ENCODE measurements around the gene VSIG10. TPM values are rescaled to one million over a fixed set of nuclear protein-coding genes. Genes with fewer than 3 reads are reported as not detected.

The VSIG10 gene
- total and polyA plus RNA-seq, 2 of the 13 experiments (the other 11 are each of a cell fraction or from before 2014, with no cell fraction given): 25.6 to 42.5 TPM

GRCh38 chr12:118058881-118059280 is 44.9 kb downstream of the VSIG10 start (continued):
- no peak for TF ChIP-seq ZBTB40 (IDR thresholded peaks at IDR 0.05)
- no peak for TF ChIP-seq ZBTB40 (CRISPR knock-in tag; IDR thresholded peaks at IDR 0.05)

- Histone ChIP-seq H3K4me1 (ENCODE audit: insufficient read depth, low read length) (peaks cover 71% of the 10 kb centered on the region), H3K27me3 (ENCODE audit: control insufficient read depth in 1 of 2, insufficient read depth in 2 of 2, low read length in 2 of 2) (no peaks in the 10 kb centered on the region; a peak in 1 of 5 replicates), H3K9ac (ENCODE audit: insufficient read depth, low read depth, low read length) (no peak overlapping the region), H3K4me3 (replicated peaks in 1 of 3; ENCODE audit: insufficient read depth in 1 of 3, low read depth in 2 of 3, low read length in 3 of 3) (no peak overlapping the region), H2AFZ (ENCODE audit: low read length) (no peak overlapping the region), H3K36me3 (replicated peaks in 1 of 2; ENCODE audit: control insufficient read depth in 1 of 2, insufficient read depth in 2 of 2, low read length in 2 of 2) (no peaks in the 10 kb centered on the region), H3K9me3 (ENCODE audit: low read length) (no peaks in the 10 kb centered on the region), H3K4me2 (ENCODE audit: low read depth, low read length) (no peak overlapping the region), H3K79me2 (ENCODE audit: insufficient read depth, low read length) (peaks cover 18% of the 10 kb centered on the region), H3K27ac (ENCODE audit: extremely low read length, insufficient read depth, low read length) (no peak overlapping the region), H4K20me1 (ENCODE audit: insufficient read depth, low read length) (no peaks in the 10 kb centered on the region)
- no TSS peak for BruUV-seq (replicated peaks)
- ChIA-PET POLR2A (interaction anchor here (0.7 kb wide), 1 partner anchor 314 kb away, joined by 3 read pairs; the partner anchor contains the start of gene TAOK3), CTCF (ENCODE audit: low intra/inter-chr PET ratio, low total read pairs) (no interaction called here)
- in situ Hi-C loops (cut with HindIII; ENCODE audit: extremely low pct_ligation_motif_present, low pct_unique_long_range_greater_than_20kb): no loop called here
- WGBS (ENCODE audit: low lambda C conversion rate): 91% methylated on average over 7 of the region's 7 CpGs
- ATAC-seq (no peak), FAIRE-seq (no peak), DNase-seq (ENCODE audit: low spot score) (no peak)
- intact Hi-C loops (cut with micrococcal nuclease; ENCODE audit: unreplicated experiment): no loop called here
- TF ChIP-seq GATAD2A (CRISPR knock-in tag; IDR thresholded peaks at IDR 0.05): no peak
- TF ChIP-seq ZNF770 (CRISPR knock-in tag; IDR thresholded peaks at IDR 0.05): peak; percentile 61
- no peak for TF ChIP-seq PATZ1 (CRISPR knock-in tag; IDR thresholded peaks at IDR 0.05)
- no peak for TF ChIP-seq GFI1 (CRISPR knock-in tag; IDR thresholded peaks at IDR 0.05; ENCODE audit: borderline replicate concordance)
- no peak for TF ChIP-seq SPEN (CRISPR knock-in tag; IDR thresholded peaks at IDR 0.05; ENCODE audit: low read depth)
- no peak for TF ChIP-seq ZNF878 (CRISPR knock-in tag; IDR thresholded peaks at IDR 0.05)
- no peak for TF ChIP-seq MXD1 (CRISPR knock-in tag; IDR thresholded peaks at IDR 0.05)
- TF ChIP-seq ZNF777 (CRISPR knock-in tag; IDR thresholded peaks at IDR 0.05): no peak
These were observed 45.6 kb downstream of the VSIG10 start for GRCh38 chr12:118058227-118058626.
